OCI-M2 (cell line): ENCODE data around the gene CFL2.
"Not testable (repeated sequence)": the region's sequence is repeated elsewhere in the genome, so short reads cannot be mapped to it uniquely, and the experiment has no call there.

Experiments used
- DNase-seq: peaks from one replicate; lab custom pipeline; 2025; ENCODE audit not compliant: unreplicated experiment; lab: John Stamatoyannopoulos, UW

The CFL2 gene

DNA sequence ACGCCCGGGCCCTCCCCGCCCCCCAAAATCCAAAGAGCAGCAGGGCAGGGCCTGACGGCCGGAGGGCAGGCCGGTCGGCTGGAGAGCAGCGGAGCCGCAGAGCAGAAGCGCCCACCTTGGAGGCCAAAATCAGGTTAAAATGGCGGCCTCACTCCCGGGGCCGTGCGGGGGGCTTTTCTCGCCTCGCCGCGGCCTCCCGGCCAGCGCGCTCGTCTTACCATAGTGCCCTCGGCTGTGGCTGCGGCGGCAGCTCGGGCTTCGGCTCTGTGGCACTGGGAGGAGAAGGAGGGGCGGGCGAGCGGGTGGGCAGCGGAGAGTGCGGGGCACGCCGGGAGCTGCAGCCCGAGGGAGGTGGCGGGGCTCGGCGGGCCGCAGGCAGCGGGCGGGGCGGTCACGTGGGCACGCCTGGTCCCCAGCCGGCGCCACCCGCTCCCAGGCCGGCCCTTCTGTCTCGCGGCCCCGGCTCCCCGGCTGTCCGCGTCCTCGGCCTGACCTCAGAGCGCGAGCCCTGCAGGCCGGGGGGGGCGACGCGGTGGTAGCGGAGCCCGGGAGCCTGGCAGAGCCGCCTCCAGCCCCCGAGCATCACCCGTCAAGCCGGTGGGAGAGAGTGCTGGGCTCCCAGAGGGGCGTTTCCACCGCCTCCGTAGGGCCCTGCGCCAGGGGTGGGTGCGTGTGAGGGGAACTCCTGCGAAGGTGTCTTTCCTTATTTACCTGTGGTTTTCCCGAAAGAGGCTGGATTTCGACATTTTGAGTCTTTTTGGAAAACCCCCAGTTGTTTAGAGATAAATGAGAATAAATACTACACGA is at the start of gene CFL2:
Gene CFL2 (minus strand): TSS at position 274 of the 807 bp plus-strand sequence. CDS start 53 bp downstream, at position 221.
- DNase-seq = no peak

DNA sequence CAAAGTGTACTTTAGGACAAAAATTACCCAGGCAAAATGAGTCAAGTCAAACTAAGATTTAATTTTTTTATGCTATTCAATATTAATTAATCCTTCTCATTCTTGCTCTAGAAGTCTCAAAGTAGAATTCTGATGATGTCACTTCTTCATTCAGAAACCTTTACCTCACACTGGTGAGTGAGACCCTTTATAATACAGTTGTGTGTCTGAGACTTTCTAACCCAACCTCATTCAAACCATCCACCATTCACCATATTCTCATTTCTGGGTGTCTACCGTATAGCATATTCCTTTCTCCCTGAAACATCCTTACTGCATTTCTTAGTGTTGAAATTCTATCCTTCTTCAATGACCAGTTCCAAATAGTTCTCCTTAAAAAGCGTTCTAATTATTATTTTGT is 40.8 kb upstream of the CFL2 start:
- DNase-seq = no peak

DNA sequence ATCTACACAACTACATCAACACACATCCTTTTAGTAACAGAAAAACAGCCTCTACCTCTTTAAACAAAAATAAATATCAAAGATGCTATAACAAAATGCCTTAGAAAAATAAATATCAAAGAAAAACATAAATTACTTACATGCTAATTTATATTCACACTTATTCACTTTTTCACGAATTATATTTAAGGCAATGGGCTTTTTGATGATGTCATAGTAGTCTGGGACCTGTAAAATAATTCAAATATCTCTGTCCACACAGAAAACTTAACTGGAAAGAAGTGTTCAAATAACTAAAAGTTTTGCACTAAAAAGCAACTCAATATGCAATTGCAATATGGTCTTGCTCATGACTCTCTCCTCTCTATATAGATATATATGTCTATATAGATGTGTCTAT is 40.3 kb upstream of the CFL2 start:
- no peak for DNase-seq

DNA sequence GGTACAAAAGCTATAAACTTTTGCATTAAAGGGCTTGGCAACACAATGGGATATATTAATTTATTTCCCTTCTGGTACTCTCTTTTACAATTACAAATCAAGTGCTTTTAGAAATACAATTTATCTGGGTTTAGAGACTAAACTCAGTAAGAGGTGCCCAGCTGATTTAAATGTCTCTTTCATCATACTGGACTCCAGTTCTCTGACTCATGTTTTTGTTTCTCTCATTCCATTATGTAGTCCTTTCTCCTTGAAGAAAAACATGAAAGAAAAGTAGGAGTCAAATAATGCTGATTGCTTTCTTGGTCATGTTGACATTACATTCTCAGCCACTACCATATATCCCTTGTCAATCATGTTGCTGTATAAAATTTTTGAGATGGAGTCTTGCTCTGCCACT is 36.3 kb upstream of the CFL2 start:
- DNase-seq = no peak

DNA sequence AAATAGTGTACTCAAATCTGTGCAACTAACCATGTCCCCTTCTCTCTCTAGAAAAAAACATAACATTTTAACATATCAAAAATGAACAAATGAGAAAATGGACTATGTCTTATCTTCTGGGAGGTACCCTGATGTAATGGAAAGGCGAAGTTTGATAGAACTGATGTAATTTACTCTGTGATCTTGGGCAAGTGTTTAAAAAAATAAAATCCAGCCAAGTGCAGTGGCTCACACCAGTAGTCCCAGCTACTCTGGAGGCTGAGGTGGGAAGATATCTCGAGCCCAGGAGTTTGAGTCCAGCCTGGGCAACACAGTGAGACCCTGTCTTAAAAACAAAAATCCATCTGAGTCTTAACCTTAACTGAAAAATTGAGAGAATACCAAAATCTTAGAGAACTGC is 35.8 kb upstream of the CFL2 start:
- no peak for DNase-seq

DNA sequence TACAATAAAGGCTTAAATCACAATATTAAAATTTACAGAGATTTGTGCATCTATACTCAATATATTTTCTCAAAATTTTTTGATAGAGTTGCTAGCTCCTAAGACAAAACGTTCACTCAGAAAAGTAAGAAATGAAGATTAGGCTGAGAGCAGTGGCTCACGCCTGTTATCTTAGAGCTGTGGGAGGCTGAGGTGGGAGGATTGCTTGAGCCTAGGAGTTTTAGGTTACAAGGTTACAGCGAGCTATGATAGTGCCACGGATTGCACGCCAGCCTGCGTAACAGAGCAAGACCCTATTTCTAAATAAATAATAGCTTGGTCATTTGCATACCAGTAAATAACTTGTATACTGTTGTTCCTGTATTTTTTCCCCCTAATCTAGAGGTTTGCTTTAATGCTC is 35.0 kb upstream of the CFL2 start:
- DNase-seq = no peak

DNA sequence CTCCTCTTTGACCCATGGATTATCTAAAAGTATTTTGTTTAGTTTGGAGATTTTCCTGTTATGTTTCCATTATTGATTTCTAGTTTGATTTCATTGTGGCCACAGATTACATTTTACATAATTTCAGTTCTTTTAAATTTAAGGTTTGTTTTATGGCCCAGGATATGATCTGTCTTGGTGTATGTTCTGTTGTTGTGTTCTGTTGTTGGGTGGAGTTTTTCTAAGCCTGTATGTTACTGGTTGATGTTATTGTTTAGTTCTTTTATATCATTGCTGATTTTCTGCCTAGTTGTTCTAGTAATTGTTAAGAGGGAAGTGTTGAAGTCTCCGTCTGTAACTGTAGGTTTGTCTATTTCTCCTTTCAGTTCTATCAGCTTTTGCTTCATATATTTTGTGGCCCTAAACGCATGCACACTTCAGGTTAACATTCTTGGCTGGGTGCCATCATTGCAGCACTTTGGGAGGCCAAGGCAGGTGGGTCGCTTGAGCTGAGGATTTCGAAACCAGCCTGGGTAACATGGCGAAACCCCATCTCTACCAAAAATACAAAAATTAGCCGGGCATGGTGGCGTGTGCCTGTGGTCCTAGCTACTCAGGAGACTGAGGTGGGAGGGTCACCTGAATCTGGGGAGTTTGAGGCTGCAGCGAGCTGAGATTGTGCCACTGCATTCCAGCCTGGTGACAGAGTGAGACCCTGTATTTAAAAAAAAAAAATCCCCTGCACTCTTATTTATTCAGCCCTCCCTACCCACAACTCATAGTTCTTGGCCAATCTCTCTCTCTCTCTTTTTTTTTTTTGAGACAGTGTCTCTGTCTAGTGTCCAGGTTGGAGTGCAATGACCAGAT is 28.1 kb upstream of the CFL2 start:
- no peak for DNase-seq

DNA sequence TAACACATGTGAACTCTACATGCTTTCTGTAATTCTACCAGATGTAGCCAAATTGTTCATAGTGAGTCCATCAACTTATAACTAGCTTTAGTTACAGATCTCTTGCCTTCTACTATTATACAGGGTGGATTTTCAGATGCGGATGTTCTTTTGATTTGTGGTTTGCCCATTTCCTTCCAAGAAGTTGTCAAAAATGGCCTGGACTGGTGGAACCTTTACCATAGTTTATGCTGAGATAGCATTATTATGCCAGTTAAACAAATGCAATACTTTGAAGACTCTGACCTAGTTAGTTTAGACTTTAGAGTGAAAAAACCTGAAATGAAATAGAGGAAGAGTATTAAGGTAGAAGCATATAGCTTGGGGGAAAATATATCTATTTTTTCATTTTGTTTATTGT is 27.4 kb upstream of the CFL2 start:
- DNase-seq = no peak

DNA sequence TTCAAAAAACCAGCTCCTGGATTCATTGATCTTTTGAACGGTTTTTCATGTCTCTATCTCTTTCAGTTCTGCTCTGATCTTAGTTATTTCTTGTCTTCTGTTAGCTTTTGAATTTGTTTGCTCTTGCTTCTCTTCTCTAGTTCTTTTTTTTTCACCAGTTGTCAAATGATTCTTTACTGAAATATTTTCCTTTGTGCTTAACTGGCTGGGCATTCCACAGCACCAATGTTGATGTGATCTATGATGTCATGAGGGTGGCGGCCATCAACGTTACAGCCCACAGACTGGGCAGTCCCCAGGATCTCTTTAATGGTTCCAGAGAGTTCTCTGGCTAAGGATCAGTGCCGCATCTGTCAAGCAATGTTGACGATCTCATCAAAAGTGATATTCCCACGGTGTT is 25.7 kb upstream of the CFL2 start:
- not testable (repeated sequence) for DNase-seq

DNA sequence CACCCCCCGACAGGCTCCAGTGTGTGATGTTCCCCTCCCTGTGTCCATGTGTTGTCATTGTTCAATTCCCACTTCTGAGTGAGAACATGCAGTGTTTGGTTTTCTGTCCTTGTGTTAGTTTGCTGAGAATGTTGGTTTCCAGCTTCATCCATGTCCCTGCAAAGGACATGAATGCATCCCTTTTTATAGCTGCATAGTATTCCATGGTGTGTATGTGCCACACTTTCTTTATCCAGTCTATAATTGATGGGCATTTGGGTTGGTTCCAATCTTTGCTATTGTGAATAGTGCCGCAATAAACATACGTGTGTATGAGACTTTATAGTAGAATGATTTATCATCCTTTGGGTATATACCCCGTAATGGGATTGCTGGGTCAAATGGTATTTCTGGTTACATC is 22.7 kb upstream of the CFL2 start:
- DNase-seq = not testable (repeated sequence)

DNA sequence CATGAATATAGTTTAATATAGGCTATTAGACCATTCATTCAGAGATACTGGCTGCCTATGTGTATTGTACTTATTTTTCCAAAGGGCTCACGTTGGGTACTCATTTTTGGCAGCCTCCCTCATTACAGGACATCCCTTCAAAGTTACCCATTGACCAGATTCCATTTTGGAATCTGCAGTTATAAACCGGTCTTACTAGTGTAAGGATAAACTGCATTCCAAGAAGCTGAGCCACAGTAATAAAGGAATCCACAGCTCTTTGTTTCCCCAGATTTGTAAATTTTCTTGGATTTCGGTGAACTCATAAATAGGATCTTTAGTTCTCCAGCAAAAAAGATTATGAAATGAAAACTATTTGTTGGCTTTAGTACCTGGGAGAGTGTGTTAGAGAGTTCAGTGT is 18.9 kb upstream of the CFL2 start:
- DNase-seq = no peak

DNA sequence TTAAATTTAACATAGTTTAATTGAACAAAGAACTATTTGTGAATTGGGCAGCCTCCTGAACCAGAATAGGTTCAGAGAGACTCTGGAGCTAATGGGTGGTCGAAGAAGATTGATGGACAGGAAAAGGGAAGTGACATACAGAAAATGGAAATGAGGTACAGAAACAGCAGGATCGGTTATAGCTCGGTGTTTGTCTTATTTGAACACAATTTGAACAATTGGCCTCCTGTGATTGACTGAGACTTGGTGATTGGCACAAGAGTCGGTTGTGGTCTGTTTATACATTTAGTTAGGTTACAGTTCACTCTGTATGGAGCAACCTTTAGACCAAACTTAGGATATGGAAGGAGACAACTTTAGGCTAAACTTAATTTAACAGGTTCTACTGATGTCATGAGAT is 18.4 kb upstream of the CFL2 start:
- DNase-seq = no peak

DNA sequence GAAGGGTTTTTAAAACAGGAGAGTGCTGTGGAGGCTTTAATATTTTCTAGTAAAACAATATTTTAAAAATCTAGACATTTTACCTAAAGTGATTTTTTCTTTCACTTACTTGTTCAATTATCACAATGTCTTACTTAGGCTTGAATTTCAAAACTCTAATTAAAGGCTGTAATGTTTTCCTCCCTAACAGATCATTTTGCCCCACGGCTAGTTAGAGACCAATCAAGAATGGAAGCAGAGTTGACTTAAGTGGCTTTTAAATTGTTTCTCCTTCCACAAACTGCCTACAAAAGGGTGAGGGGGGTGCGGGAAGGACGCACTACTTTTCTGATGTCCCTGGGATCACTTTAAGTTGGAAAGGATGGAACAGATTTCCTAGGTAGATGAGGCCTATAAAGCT is 9.5 kb upstream of the CFL2 start:
- no peak for DNase-seq

DNA sequence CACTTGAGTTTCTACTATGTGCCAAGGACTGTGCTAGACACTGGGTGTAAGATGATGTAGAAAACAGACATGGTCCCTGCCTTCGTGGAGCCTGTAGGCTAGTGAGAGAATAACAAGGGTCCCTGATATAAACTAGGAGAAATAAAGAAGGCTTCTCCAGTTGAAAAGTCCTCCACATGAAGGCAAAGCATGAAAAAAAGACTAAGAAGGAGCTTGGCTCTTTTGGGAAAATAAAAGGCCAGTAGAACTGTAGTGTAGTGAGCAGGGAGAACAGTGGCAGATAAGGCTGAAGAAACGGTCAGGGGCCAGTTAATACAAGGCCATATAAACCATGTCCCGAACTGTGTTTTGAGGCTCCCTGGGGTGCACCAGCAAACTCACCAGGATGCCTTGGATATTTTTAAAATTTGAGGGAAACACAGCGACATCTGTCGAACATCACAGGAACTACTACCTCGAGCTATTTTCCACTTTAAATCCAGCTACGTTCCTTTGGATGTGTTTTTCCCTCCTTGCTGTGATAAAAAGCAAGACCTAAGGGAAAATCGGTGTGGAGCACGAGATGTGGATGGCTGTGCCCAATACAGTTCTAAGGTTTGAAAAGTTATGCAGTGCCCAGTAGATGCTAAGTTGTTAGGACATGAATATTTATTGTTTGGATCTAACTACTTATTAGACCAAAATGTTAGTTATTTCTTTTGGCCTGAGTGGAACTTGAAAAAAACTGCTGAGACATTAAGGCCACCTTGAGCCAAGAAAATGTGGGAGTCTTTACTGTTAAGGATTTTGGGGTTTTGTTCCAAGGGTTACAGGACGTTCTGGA is 8.5 kb upstream of the CFL2 start:
- DNase-seq = peak; percentile 33

DNA sequence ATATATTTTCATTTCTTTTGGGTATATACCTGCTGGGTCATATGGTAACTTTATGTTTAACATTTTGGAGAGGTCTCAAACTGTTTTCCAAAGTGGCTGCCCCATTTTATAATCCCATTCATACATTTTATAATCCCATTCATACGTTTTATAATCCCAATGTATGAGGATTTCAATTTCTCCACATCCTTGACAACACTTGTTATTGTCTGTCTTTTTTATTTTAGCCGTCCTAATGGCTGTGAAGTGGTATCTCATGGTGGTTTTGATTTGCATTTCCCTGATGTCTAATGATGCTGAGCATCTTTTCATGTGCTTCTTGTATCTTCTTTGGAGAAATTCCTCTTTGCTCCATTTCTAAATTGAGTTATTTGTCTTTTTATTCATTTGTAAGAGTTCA is 6.7 kb upstream of the CFL2 start:
- DNase-seq = no peak

DNA sequence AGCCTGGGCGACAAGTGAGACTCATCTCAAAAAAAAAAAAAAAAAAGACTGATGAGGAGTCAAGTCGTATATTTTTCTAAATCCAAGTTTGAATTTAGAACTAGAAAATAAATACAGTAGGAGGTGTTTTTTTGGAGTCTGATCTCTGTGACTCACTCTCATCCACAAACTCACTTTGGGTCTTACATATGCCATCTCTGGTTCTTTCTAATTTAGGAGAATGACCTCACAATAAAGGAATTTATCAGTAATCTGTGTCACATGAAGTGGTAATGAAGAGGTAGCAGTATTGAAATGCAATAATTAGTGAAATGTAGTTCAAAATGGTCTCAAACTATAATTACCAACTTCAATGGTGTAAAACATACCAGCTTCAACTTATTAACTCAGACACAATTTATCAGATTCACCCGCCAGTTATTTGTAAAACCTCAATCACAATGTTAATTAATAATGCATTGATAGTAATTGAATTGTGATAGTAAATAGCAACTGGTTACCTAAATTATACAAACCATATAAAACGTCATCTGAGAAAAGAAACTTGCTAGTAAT is 4.4 kb upstream of the CFL2 start:
- DNase-seq = no peak

DNA sequence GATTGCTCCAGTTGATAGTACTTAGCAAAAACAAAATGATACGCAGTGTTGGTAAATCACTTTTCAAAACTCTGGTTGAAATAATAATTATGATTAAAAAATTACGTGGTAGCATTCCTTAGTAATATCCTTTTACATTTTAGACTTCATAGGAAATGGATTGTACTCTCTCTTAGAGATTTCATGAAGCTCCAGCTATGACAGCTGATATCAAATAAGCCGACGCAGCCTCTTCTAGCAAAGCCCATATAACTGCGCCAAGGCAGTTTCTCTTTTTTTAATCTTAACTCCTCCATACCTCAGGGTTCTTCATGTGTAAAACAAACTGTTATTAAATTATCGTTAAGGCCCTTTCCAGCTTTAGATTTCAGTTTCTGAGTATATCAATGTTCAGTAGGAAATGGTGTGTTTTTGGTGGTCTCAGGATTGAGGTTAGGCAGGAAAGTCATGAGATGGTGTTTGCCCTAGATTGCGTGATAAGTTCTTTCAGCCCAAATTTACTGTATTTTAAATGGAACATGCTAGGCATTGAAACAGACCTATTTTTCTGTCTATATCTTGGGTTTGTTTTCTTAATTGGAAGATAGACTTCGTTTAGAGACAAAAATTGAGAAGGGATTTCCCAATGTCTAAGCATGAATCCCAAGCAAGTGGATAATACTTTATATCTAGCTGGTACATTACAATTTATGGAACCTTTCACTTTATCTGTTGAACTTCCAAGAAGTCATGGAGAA is 902 bp upstream of the CFL2 start:
- no peak for DNase-seq

DNA sequence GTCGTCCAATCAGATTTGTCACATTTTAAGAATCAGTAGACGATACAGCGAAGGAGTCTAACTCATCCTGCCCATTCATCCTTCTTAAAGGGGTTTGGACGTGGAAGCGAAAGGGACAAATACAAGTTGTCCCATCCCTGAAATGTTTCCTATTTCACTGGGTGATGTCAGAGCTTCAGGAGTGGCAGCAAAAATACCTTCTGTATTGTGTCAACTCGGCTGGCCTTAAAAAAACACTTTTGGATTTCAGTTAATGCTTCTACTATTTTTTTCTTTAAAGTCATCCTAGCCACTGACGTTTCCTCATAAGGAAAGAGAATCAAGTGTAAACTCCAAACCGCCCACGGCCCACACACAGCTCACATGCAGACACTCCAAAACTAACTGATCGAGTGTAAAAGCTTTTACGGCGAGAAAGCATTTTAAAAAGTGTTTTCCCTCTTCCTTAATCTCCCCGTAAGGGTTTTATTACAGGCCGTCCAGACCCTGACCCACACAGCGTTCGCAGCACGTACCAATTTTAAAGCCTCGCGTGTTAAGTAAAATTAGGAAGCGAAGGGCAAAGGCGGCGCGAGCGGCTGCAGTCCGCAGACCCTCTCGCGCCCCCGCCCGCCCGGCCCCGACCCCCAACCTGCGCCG is 593 bp downstream of the CFL2 start:
- DNase-seq = no peak

DNA sequence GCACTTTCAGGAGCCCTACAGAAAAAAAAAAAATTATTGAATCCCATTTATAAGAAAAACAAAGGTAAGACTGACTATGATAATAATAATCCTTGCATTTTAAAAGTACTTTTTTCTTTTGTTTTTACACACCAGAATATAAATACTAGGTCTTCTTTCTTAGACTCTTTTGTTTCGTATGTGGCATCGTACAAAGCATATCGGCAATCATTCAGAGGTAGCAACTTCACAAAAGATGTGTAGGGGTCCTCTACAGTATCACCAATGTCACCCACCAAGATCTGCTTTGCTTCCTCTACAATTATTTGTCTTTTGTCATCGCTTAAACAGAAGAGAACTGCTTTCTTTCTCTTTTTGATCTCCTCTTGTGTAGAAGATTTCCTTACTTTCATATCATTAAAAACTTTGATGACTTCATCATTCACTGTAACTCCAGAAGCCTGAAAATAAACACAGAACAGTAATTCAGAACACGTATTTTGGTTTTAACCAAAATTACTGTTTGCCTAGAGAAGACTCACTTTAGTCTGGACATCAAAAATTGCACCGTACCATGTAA is 1.2 kb downstream of the CFL2 start:
- no peak for DNase-seq
